ENCODE measurements around the gene P2RY13.

P2RY13 gene

DNA sequence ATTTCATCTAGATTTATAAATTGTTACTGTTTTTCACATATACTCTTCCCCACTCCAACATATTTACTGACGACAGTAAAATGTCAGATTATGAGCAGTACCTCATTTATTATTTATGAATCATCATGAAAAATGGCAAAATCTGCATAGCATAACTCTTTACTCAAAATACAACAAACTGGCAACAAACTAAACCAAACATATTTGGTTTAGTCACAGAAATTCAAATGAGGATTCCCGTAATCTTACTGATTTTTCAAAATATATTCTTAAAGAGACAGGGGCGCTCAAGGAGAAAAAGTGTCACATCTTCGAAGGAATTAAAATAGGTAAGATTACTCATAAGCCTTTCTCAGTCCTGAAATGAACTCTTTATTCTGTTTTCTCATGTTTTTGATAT lies 9.7 kb downstream of the P2RY13 start:
- no peak for DNase-seq

DNA sequence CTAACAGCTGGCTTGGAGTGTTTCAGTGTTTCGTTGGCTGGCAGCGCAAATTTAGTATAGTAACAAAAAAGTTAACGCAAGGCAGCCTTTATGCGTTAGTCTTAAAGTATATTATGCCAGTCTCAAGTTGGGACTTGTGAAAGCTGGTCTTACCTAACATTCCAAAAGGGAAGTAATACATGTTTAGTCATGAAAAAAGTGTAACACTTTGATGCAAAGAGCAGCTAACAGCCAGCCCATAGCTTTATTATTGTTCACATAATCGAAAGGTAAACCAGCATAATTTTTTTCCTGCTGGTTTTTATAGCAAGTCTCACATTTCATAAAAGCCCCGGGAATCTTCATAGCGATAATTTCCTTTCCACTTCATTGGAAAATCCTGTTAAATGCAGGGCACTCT lies 10.4 kb downstream of the P2RY13 start:
- DNase-seq = no peak

DNA sequence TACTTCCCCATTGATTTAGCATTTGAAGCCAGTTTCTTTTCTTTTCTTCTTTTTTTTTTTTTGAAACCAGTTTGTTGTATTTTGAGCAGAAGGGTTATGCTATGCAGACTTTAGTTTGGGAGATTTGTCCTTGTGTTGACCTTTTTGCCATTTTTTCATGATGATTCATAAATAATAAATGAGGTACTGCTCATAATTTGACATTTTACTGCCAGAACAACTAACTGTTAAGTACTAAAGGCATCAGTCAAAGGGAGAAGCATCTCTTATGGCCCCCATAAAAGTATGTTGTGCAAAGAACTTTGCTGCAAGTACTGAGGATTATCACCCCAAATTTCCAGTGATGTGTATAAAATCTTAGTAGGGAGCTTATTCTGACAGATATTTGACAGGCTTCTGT lies 11.0 kb downstream of the P2RY13 start:
- no peak for DNase-seq

DNA sequence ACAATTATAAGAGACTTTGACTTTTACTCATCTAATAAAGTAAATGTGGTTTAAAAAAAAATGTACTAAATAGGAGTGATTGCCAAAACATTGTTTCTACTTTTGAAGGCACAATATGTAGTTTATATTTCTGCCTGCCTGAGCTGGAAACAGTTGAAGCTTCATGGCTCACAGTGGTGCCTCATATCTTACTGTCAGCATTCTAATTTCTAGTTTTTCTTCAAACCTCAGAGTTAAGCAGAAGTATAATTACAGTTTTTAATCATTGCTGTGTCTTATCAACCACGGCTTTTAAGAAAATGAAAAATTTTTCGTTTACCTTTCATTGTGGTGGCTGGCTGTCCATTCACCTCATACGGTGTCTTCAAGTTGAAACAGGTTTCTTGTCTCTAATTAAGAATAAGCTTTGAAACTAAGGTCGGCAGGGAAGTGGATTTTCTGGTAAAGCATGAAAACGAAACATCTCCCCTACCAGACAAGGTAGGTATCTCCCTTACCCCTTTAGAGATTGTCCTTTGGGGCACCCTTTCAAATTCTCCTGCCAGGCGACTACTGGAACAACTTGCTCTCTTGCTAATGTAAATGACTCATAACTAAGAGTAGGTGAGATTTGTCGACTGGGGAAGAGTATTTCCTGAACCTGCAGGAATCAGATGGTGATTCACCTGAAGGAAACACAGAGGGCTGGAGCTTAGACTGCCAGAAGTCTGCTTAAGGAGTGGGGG lies 12.9 kb downstream of the P2RY13 start, which contains the start of gene GPR87:
GPR87 (minus strand) TSS at position 554 of the 725 bp plus-strand sequence. CDS start 16,720 bp downstream, outside the sequence.
- DNase-seq = no peak

DNA sequence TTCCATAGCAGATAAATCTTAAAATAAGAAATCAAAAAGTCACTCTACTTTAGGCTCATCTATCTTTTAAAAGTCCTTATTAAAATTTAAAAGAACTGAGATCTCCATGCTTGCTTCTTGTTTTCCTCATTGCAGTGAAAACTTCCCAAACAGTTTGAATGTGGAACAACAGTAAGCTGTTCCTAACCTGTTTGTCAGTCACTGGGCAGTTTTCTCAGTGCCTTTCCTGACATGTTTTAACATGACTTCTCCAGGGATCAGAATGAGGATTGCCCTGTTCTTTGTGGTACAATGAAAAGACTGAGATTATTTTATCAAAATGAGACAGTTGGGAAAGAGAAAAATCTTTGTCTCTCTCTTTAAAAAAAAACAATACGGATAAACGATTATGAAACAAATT lies 13.5 kb downstream of the P2RY13 start:
- DNase-seq = no peak

DNA sequence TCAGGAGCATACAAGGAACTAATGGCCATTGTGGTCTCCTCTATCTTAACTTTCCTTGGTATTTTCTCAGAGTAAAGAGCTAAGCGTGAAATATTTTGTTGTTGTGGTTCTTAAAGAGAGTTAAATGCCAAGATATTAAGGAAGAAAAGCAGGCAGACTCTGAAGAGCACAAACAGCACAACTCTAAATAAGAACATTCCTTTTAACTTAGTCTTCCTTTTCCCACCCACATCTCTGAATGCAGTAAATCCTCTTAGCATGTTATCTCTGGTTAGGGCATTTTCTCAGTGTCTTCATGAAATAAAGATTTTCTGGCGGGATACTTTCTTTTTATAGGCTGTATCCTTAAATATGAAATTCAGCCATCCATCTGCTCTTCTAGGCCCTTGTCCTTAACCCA lies 14.2 kb downstream of the P2RY13 start:
- DNase-seq = no peak

DNA sequence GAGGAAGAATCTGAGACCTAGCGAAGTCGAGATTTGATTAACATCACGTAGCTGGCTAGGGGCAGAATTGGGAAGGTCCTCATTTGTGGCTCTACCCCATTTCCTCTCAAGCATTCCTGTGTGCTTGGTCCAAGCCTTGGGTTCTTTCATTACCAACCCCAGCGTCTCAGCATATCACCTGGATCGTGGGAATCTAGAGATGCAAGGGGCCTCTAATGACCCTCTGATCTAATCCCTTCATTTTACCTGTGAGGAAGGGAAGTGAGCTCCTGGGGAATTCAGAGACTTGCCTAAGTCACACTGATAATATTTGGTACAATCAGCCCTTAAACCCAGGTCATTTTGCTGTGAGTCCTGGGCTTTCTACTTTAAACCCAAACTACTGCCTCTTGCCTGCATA lies 14.8 kb downstream of the P2RY13 start:
- DNase-seq = no peak

DNA sequence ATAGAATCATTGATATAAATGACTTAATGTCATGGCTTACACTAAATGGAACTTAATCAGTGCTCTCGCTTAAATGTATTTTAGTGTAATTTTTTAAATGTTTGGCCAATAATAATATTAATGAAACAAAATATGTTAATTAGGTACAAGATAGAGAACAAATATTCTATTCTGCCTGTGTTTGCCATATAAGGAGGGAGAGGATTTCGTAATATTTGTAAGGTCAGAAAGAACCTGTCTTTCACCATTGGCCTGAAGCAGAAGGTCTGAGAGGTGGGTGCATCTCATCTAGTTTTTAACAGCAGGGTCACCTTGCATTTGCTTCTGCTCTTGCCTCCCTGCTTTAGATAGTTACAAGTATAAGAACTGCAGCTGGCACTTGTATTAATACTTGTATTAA lies 15.2 kb downstream of the P2RY13 start:
- DNase-seq = no peak

DNA sequence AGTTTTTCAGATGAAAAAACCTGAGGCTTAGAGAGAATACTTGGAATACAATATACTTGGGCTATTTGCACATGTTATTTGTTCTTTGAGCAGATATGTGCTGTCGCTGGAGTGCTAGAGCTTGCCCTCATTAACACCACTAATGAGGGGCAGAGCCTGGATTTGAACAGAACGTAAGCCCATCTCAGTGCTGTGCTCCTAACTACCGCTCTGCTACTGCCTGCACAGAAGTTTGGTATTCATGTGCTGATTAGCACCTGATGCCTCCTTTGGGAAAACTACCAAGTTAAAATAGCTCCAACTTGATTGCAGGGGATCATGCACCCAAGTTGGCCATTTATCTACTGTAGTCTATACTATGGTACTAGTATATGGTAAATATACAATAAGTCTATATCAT lies 16.4 kb downstream of the P2RY13 start:
- no peak for DNase-seq

DNA sequence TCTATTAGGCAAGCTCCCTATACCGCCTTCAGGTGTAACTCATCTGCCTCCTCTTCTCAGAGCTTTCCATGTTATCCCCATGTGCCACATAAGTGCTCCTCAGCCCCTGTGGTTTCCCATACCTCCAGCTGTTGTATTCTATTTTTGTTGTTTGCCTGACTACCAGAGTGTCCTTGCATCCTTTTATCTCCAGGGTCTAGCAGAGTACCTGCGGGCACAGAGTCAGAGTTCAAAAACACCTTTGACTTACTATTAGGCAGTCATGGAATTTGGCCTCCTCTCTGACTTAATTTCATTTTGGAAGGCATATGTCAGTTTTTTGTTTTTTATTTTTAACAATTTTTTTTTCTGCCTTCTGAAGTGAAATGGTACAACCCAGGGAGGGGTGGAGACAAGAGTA lies 19.8 kb downstream of the P2RY13 start:
- no peak for DNase-seq

DNA sequence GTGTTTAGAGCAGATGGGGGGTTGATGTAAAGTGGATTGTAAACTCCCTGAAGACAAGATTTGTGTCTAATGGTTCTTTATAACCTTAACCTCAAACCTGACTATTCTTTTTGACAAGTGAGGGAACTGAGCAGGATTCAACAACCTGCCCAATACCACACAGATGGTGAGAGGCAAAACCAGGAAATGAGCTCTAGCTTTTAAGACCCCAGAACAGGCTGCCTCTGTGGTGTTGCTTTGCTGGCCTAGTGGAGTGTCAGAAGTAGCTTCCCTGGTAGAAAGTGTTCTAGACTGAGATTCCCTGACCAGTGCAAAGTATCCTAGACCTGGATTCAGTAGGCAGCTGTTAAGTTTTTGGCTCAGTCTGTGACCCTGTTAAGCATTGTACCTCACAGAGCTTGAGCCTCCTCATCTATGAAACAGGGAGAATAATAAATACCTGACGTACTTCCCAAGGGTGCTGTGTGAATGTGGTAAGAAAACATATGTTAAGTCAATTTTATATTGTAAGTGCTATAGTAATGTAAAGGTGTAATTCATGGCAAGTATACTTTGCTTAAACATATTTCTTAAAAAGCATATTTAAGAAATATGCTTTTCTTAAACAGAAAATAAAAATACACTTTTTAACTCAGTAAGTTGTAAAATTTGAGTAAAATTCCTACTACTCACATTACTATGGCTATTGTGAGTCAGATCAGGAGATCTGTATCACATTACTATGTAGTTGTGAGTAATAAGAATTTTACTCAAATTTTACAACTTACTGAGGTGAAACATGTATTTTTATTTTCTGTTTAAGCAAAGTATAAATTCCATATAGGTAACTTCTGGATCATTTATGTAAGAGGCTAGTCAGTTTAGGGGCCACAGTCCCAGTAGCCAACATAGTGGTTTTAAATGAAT lies 21.5 kb downstream of the P2RY13 start:
- DNase-seq = no peak

DNA sequence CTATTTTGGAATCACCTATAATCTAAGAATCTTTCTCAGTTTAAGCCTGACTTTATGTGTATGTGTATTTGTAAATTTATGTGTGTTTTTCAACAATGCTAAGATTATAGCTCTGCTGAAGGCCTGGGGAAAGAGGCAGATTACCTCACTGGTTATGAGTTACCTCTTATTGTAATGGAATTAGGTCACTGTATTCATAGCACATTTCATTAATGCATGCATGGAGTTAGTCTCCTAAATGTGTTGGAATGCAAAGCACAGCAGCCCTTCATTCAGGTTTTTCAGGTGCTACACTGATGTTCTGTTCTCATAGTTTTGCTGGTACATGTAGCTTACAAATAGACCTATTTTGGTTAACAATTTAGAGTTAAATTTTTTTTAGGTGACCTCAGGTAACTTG lies 22.2 kb downstream of the P2RY13 start:
- no peak for DNase-seq

DNA sequence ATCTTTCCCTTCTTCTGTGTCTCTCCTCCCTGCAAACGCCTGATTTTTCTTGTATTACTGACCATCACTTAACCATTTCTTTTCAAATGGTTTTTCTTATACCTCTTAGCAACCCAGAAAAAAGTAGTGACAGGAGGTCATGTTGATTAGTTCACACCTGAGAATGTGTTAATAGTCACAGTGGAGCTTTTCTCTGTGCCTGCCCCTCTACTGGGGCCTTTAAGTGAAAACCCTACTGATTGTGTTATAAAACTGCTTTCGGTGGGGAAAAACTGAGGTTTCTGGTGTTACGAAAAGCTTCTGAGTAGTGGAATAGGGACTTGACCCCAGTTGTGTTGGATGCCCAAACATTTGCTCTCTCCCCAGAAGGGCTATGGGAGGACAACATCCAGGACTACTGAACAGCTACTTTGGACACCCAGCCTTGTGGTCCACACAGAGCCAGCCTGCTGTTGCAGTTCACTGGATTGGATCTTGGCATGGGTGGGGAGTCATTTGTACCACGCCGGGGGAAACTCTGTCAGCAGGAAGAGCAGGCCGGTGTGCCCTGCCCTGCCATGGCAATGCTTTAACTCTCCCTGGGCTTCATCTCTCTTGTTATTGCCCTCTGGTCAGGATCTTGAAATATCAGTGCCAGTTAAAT lies 23.1 kb downstream of the P2RY13 start:
- no peak for DNase-seq

DNA sequence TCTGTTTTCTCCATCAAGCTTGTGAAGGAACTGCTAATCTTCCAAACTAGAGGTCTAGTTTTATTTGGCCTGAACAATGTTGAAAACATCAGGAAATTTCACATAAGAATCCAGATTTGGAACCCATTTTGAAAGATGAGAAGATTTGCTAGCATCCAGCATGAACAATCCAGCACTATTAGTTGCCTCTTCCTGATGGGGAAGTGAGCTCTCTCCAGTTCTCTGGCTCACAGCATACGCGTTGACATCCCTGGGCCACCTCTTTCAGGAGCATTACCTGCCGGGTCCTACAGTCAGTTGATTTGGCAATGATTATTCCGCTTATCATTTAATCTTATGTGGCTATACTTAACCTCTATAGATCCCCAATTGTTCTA lies 23.6 kb downstream of the P2RY13 start:
- no peak for DNase-seq

DNA sequence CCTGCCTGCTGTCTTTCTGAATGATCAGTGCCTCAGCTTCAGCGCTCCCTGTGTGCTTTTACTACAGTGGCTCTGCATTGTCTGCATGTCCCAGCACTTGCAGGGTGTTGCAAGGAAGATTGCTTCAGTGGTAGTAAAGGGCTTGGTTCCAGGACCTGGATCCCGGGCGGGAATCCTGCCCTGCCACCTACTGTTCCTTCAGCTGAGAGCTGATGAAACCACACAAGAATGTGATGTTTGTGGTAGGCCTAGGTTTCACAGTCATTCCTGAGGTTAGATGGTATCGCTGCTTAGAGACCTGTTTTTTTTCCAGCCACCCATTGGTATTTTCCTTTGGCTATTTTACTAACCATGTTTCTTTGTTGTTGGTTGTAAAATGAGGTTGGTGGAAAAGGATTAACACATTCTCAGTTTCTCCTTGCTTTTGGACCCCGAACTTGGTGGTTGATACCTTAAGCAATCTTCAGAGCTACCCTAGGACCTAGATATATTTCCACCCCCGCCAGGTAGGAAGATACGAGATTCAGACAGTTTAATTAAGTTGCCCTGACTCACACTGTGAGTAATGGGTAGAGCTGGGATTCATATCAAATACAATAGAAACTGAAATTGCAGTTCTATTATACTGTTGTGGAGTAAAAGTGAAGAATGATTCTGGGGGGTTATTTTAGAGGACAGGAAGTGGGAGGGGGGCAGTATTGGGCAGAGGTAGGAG lies 24.1 kb downstream of the P2RY13 start:
- no peak for DNase-seq

DNA sequence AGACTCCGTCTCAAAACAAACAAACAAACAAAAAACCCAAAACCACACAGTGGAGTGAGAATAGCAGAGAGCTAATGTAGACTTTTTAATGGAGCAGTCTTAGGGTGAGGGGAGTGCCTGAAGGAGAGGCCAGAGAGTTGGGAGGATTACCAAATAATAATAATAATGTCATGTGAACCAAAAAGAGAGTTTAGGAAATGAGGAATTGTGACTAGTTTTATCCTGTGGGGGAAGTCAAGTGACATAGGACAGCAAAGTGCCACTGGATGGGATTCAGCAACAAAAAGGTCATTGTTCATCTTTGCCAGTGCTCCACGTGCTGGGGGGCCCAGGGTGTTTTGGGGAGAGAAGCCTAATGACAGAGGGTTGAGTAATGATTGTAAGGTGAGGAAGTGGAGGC lies 25.6 kb downstream of the P2RY13 start:
- no peak for DNase-seq

DNA sequence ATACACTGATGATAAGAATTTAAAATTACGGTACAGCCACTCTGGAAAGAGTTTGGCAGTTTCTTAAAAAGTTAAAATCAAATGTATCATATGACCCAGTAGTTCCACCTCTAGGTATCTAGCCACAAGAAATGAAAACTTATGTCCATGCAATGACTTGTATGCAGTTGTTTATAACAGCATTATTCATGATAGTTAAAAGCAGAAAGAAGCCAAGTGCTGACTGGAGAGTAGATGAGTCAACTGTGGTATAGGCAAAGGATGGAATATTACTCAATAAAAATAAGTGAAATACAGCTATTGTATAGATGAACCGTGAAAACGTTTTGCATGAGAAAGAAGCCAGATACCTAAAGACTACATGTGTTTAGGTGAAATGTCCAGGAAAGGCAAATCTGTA lies 27.6 kb downstream of the P2RY13 start:
- no peak for DNase-seq

DNA sequence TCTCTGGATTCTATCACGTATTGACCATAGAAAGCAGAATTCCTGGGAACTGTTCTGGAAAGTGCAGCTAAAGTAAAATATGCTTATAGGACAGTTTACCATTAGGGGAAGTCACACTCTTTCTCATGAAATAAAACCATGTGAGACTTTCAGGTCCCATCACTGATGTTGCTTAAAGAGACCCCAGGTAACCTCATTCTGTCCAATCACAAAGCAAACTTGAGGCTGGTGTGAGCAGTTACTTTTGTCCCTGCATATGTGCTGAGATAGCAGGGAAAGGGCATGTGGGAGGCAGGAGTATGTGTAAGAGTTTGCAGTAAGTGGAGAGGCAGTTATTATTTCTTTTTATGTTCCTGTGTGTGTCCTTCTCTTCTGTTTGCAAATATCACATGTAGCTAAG lies 28.8 kb downstream of the P2RY13 start:
- DNase-seq = no peak

DNA sequence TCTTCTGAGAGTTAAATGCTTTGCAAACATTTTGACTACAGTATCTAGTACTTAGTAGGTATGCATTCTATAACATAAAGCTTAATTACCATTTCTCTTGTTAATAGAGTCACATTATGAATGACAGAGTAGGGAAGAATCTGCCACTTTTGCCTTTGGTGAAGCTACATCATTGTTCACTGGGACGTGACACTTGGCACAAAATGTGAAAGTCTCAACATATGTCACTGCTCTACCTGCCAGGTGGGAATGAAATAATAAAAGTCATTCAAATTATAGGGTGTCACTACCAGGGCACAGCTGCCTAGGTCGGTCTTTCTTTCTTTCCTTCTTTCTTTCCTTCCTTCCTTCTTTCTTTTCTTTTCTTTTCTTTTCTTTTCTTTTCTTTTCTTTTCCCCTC lies 30.3 kb downstream of the P2RY13 start:
- DNase-seq = no peak

DNA sequence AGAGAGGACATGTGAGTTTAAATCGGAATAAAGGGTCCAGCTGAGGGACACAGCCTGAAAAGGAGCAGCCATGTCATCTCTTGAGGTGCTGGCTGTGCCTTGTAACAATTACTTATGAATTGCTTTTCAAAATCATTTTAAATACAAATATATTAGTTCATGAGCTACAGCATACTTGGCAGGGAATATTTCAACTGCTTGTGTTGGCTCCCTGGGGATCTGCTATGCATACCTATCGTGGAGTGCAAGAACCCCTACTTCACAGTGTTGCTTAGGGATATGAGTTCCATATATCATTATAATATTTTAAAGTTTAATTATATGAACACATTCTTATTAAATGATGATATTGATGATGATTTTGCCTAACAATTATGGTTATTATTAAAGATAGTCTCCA lies 31.9 kb downstream of the P2RY13 start:
- no peak for DNase-seq

DNA sequence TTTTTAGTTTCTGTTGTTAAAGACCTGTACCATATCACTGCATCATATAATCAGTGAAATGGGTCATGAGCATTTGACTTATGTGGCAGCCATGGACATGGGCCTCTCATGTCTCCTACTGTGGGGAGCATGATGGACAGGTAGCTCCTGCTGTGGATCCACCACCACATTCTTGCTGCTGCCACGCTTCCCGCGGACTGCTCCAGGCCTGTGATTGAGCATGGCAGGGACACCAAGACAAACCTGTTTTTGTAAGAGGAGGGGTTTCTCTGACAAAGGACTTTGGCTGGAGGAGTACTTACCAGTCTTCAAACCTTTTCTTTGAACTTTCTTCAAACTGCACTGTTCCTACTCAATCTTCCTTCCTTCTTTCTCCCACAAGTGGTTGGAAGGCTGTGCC lies 33.1 kb downstream of the P2RY13 start:
- no peak for DNase-seq

DNA sequence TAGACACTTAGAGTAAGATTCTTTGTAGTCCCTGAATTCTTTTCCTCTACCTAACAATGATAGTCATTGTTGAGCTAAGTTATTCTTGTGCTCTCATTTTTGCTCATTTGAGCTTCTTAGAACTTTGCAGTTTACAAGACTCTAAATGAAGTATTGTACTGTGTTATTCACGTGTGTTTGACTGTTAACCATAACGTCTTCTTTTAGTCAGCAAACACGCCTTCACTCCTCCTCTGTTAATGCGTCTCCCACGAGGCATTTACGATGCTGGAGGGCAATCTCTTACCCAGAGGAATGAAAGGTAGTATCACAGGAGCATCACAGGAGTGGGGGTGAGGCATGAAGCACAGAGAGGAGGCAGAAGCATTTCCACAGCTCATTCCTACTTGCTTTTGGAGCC lies 36.2 kb downstream of the P2RY13 start:
- DNase-seq = no peak

DNA sequence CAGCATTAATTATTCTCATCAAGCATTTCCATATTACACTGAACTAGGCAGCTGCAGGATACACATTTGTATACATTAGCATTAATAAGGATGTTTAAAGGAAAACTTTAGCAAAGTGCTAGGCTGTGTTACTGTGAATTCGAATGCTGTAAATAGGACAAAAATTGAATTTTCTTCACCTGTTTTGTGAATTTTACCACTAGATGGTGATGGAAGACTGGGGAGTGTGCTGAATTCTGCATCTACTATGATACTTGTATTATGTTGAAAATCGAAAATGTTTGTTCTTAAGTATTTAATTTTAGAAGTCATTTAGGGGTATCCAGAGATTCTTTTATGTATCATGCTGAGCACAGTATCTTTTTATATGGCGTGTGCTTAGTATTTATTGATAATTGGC lies 38.7 kb downstream of the P2RY13 start:
- DNase-seq = no peak

Measured in CD4-positive, alpha-beta T cell treated with Interleukin-17A for 1 hour (primary cell).